OCI-LY1 (cell line): ENCODE results near the gene CAPN12.

Source experiments
- EZH2 ChIP-seq: fragments of 200-600 bp; sonication (generic), shearing (Covaris generic); IDR thresholded peaks from 2 replicates; pipeline ENCODE4 v1.8.0; 2017; ENCODE audit warnings: borderline replicate concordance, mixed run types, mild to moderate bottlenecking, antibody characterized with exemption, low read length, moderate library complexity, mixed read lengths
- TF ChIP-seq, protein P1 (sequence below): fragments of 200-600 bp; sonication (generic), shearing (Covaris generic); IDR thresholded peaks from 2 replicates; pipeline ENCODE4 v1.5.1; 2017; ENCODE audit warnings: mild to moderate bottlenecking, antibody characterized with exemption, low read length, moderate library complexity, mixed read lengths

DNA sequence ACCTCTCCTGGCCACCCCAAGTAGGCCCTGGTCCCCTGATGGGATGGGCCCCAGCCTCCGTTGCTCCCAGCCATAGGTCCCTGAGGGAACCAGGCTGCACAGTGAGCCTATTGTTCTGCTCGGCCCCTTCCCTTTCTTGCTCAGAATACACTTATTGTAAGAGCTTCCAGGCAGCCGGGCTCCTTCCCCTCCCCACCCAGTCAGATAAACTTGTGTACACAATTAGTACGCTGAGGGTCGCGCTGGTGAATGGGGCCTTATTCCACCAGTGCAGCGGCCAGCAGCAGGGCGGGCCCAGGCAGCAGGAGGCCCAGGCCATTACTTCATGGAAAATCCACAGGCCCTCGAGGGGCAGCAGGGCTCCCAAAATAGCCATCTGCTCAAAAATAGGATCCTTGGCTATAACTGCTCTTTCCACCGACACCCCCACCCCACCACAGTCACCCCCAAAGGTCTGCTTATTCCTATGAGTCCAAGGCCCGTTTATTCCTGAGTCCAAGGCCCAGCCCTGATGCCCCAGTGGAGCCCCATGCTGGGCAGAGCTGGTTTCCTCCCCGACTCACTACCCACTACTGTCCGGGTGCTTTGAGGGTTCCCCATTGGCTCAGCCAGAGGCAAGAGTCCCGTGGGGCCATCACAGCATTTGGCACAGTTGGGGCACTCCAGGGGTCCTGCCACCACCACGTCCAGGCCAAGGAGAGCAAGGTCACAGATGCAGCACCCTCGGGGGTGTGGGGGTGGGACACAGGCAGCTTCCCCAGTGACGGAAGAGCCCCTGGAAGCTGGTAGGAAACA is 22.1 kb downstream of the CAPN12 start:
- no peak for TF ChIP-seq EZH2
- TF ChIP-seq, protein P1, sequence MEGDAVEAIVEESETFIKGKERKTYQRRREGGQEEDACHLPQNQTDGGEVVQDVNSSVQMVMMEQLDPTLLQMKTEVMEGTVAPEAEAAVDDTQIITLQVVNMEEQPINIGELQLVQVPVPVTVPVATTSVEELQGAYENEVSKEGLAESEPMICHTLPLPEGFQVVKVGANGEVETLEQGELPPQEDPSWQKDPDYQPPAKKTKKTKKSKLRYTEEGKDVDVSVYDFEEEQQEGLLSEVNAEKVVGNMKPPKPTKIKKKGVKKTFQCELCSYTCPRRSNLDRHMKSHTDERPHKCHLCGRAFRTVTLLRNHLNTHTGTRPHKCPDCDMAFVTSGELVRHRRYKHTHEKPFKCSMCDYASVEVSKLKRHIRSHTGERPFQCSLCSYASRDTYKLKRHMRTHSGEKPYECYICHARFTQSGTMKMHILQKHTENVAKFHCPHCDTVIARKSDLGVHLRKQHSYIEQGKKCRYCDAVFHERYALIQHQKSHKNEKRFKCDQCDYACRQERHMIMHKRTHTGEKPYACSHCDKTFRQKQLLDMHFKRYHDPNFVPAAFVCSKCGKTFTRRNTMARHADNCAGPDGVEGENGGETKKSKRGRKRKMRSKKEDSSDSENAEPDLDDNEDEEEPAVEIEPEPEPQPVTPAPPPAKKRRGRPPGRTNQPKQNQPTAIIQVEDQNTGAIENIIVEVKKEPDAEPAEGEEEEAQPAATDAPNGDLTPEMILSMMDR = no peak
